ENCODE data around the gene VSIG1. TPM values are rescaled to one million over a fixed set of nuclear protein-coding genes. Genes with fewer than 3 reads are reported as not detected.

The VSIG1 gene
- total RNA-seq, 1 donor from 2014 or later, result 0.20 TPM

Other genes starting within 250 kb of the VSIG1 start
- gene MID2, start 219.2 kb upstream of the VSIG1 start, total RNA-seq, result 38.6 and 108 TPM in 2 replicates
- not detected in 2 replicates for gene TEX13B, start 62.7 kb upstream of the VSIG1 start, total RNA-seq
- gene PSMD10, start 46.5 kb downstream of the VSIG1 start, total RNA-seq, result 54.8 and 74.5 TPM in 2 replicates
- gene ATG4A, start 46.7 kb downstream of the VSIG1 start, total RNA-seq, result 10.9 and 13.9 TPM in 2 replicates